GM06990 (cell line): ENCODE measurements around the gene EBNA1BP2.
A peak's percentile ranks its signal among the peaks of the same experiment; 100 is the strongest.

Experiments used
- DNase-seq: peaks from one replicate; pipeline ENCODE4 v3.0.0-alpha.2; 2011; ENCODE audit not compliant: insufficient read length; ENCODE audit errors: extremely low read depth
- H3K27me3 ChIP-seq: replicated peaks from 2 replicates; pipeline ENCODE4 v1.6.0; 2011; ENCODE audit warnings: low read length; ENCODE audit not compliant: control insufficient read depth, insufficient read depth
- H3K36me3 ChIP-seq: 2 replicates; pipeline ENCODE4 v1.5.1; 2011; ENCODE audit warnings: low read length; ENCODE audit not compliant: control insufficient read depth, insufficient read depth
- H3K4me3 ChIP-seq: replicated peaks from 2 replicates; pipeline ENCODE4 v1.5.1; 2011; ENCODE audit warnings: low read depth, mild to moderate bottlenecking, control low read depth, low read length
- TF ChIP-seq, protein P1 (sequence below): IDR thresholded peaks from 2 replicates; pipeline ENCODE4 v1.5.1; 2011; ENCODE audit warnings: low read length, control low read depth, mild to moderate bottlenecking, inconsistent platforms; ENCODE audit not compliant: insufficient read depth, poor library complexity, severe bottlenecking

EBNA1BP2 gene

DNA sequence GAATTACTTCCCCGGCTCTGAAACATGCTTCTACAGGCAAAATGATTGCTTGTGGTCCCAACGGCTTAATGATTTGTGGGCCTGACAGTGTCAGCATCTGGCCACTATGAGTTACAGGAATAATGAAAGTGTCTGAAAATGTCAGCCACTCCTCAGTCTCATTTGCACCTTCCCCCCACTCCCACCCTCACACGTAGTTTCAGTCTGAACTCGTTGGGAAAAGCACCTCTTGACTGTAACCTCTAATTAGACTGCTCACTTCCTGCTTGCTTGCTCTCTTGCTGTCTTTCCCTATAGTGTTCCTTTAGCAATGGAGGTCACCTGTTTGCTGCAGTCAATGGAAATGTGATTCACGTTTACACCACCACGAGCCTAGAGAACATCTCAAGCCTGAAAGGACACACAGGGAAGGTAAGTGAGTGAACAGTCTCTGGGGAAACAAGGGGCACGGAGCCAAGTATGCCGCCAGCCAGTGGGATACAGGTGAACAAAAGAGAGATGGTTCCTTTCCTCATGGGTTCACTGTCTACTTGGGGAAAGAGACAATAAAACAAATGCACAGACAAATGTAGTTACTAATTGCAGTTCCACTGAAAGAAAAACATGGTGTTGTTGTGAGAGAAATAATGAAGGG, 27.1 kb upstream of the EBNA1BP2 start:
- DNase-seq: peak; percentile 62
- peak overlapping the region; percentile 68 for H3K4me3 ChIP-seq
- TF ChIP-seq, protein P1, sequence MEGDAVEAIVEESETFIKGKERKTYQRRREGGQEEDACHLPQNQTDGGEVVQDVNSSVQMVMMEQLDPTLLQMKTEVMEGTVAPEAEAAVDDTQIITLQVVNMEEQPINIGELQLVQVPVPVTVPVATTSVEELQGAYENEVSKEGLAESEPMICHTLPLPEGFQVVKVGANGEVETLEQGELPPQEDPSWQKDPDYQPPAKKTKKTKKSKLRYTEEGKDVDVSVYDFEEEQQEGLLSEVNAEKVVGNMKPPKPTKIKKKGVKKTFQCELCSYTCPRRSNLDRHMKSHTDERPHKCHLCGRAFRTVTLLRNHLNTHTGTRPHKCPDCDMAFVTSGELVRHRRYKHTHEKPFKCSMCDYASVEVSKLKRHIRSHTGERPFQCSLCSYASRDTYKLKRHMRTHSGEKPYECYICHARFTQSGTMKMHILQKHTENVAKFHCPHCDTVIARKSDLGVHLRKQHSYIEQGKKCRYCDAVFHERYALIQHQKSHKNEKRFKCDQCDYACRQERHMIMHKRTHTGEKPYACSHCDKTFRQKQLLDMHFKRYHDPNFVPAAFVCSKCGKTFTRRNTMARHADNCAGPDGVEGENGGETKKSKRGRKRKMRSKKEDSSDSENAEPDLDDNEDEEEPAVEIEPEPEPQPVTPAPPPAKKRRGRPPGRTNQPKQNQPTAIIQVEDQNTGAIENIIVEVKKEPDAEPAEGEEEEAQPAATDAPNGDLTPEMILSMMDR: no peak
- H3K27me3 ChIP-seq: no peaks in the 10 kb centered on the region
- H3K36me3 ChIP-seq: no peaks in the 10 kb centered on the region

DNA sequence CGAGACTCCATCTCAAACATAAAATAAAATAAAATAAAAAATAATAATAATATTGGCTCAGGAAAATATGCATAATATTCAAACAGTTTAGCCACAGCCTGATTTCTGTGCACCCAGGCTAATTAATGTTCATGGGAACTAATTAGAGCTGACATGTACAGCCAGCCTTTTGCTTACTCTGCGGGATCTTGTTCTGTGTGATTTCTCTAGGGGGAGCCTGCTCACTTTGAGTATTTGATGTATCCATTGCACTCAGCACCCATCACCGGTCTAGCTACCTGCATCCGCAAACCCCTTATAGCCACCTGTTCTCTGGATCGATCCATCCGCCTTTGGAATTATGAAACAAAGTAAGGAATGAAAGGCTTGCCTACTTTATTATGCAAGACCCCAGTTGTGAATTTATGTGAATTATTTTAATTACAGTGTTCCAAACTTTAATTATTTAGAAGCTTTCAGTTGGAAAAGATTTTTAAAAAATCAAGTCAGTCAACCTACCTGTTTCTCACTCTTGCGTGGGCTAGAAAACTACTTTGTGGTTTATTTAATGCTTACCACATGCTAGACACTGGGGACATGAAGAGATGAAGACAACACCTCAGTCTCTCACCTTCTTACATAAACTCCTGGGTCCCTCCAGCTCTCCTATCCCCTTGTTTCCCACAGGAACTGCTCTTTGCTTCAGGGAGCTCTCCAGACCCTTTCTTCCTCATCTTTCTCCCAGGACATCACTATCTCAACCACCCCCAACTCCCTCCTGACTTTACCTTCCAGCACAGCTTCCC, 25.4 kb upstream of the EBNA1BP2 start:
- Histone ChIP-seq H3K27me3 (no peaks in the 10 kb centered on the region), H3K4me3 (no peak overlapping the region), H3K36me3 (no peaks in the 10 kb centered on the region)
- no peak for DNase-seq
- TF ChIP-seq, protein P1: peak; percentile 26

DNA sequence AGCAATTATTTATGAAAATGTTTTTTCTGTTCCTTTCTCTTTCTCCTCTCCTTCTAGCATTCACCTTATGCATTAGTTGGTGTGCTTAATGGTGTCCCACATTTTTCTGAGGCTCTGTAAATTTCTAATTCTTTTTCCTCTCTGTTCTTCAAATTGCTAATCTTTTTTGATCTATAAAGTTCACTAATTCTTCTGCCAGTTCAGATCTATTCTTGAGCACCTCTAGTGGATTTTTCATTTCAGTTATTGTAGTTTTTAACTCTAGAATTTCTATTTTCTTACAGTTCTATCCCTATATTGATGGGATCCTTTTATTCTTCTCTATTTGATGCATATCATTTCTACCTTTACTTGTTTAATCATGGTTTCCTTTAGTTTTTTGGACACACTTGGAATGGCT, 22.4 kb upstream of the EBNA1BP2 start:
- Histone ChIP-seq H3K36me3 (no peaks in the 10 kb centered on the region), H3K27me3 (no peaks in the 10 kb centered on the region), H3K4me3 (no peak overlapping the region)
- no peak for DNase-seq
- TF ChIP-seq, protein P1: no peak

DNA sequence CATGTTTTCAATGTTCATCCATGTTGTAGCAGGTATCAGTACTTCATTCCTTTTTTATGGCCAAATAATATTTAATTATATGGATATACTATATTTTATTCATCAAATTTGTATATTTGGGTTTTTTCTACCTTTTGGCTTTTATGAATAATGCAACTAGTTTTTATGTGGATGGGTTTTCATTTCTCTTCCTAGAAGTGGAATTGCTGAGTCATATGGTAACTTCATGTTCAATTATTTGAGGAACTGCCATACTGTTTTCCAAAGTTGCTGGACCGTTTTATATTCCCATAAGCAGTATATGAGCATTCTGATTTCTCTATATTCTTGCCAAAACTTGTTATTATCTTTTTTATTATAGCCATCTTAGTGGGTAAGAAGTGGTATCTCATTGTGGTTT, 16.0 kb upstream of the EBNA1BP2 start:
- Histone ChIP-seq H3K36me3 (no peaks in the 10 kb centered on the region), H3K4me3 (no peak overlapping the region), H3K27me3 (no peaks in the 10 kb centered on the region)
- TF ChIP-seq, protein P1: no peak
- no peak for DNase-seq

DNA sequence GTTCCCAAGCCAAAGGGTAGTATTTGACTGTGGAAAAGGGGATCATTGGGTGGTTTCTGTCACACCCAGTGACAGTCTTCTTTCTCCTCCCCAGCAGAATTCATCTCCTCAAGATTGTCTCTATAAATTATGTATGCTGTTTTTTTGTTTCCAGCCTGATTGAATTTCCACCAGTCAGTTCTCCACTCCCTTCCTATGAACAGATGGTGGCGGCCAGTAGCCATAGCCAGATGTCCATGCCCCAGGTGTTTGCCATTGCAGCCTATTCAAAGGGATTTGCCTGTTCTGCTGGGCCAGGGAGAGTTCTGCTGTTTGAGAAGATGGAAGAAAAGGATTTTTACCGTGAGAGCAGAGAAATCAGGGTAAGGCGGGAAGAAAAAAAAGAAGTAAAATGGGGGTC, 12.9 kb upstream of the EBNA1BP2 start:
- TF ChIP-seq, protein P1: no peak
- DNase-seq: no peak
- H3K4me3 ChIP-seq: no peak overlapping the region
- H3K27me3 ChIP-seq: no peaks in the 10 kb centered on the region
- H3K36me3 ChIP-seq: no peaks in the 10 kb centered on the region
